ENCODE data around the gene S100PBP. TPM values are rescaled to one million over a fixed set of nuclear protein-coding genes. Genes with fewer than 3 reads are reported as not detected.
"Not testable (repeated sequence)": the region's sequence is repeated elsewhere in the genome, so short reads cannot be mapped to it uniquely, and the experiment has no call there.

Gene S100PBP
- polyA plus RNA-seq, 2 donors, result 4.6 to 11.4 TPM

- peaks cover 11 to 28% of the 10 kb centered on the region in 2 donors for H3K36me3 ChIP-seq (ENCODE audit: control insufficient read depth in 2 of 2, insufficient read depth in 2 of 2, low read length in 1 of 2)
- WGBS, 2 donors, result 97 to 99% methylated on average over 5 of the region's 5 CpGs
- H3K9me3 ChIP-seq (ENCODE audit: control insufficient read depth in 2 of 2, insufficient read depth in 1 of 2, low read depth in 1 of 2, low read length in 1 of 2), result no peaks in the 10 kb centered on the region
Measured at GRCh38 chr1:32783851-32784250, 33.6 kb upstream of the S100PBP start.

DNA sequence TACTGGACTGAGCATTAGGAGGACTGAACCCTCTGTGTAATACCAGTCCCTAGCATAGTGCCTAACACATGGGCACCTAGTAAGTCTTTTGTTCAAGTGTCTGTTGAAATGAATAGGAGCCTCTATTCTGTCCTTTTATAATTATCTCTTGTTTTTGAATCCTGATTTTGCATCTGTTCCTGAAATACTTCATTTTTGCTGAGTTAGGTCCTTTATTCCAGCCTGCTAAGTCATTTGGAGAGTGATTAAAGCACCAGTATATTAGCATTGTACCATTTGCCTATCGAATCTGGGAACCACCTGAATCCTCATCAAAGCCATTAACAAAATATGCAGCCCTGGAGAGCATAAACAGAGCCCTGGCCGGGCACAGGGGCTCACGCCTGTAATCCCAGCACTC lies 32.6 kb upstream of the S100PBP start:
- 92 to 95% methylated on average over 3 of the region's 3 CpGs for WGBS, 2 donors
- peaks cover 11 to 21% of the 10 kb centered on the region in 2 donors for H3K36me3 ChIP-seq (ENCODE audit: control insufficient read depth in 2 of 2, insufficient read depth in 2 of 2, low read length in 1 of 2)

More at GRCh38 chr1:32783851-32784250, 33.6 kb upstream of the S100PBP start:
- Histone ChIP-seq H3K4me3 (ENCODE audit: low read depth in 1 of 2, low read length in 2 of 2) (no peak overlapping the region), H3K27me3 (ENCODE audit: control insufficient read depth in 1 of 2, insufficient read depth in 2 of 2, low read length in 2 of 2) (no peaks in the 10 kb centered on the region), H3K4me1 (ENCODE audit: control insufficient read depth in 2 of 2, insufficient read depth in 2 of 2, low read length in 1 of 2) (no peaks in the 10 kb centered on the region), H3K27ac (ENCODE audit: low read depth in 2 of 2, low read length in 1 of 2) (no peak overlapping the region)

DNA sequence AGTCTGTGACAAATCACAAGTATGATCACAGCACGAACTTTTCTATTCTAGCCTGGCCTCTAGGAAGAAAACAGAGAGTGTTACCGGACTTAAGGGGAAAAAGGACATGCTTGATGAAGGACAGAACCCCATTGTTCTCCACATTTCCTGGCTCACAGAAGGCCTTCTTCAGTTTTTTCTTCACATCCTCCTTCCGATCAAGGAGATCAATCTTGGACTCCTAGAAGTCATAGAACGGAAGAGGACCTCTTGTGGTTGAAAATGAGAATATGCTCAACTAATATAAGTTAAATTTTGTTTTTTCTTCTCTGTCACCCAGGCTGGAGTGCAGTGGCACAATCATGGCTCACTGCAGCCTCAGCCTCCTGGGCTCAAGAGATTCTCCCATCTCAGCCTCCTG lies 30.6 kb upstream of the S100PBP start:
- Histone ChIP-seq H3K36me3 (ENCODE audit: control insufficient read depth in 2 of 2, insufficient read depth in 2 of 2, low read length in 1 of 2) (peaks cover 2 to 10% of the 10 kb centered on the region in 2 donors), H3K27me3 (ENCODE audit: control insufficient read depth in 1 of 2, insufficient read depth in 2 of 2, low read length in 2 of 2) (no peaks in the 10 kb centered on the region), H3K27ac (ENCODE audit: low read depth in 2 of 2, low read length in 1 of 2) (no peak overlapping the region), H3K4me1 (ENCODE audit: control insufficient read depth in 2 of 2, insufficient read depth in 2 of 2, low read length in 1 of 2) (no peaks in the 10 kb centered on the region), H3K9me3 (ENCODE audit: control insufficient read depth in 2 of 2, insufficient read depth in 1 of 2, low read depth in 1 of 2, low read length in 1 of 2) (no peaks in the 10 kb centered on the region), H3K4me3 (ENCODE audit: low read depth in 1 of 2, low read length in 2 of 2) (no peak overlapping the region)
- 56 to 61% methylated on average over 4 of the region's 4 CpGs for WGBS, 2 donors

More for the DNA sequence above, 32.6 kb upstream of the S100PBP start:
- Histone ChIP-seq H3K9me3 (ENCODE audit: control insufficient read depth in 2 of 2, insufficient read depth in 1 of 2, low read depth in 1 of 2, low read length in 1 of 2) (no peaks in the 10 kb centered on the region), H3K4me1 (ENCODE audit: control insufficient read depth in 2 of 2, insufficient read depth in 2 of 2, low read length in 1 of 2) (no peaks in the 10 kb centered on the region), H3K27me3 (ENCODE audit: control insufficient read depth in 1 of 2, insufficient read depth in 2 of 2, low read length in 2 of 2) (no peaks in the 10 kb centered on the region), H3K4me3 (ENCODE audit: low read depth in 1 of 2, low read length in 2 of 2) (no peak overlapping the region), H3K27ac (ENCODE audit: low read depth in 2 of 2, low read length in 1 of 2) (no peak overlapping the region)

DNA sequence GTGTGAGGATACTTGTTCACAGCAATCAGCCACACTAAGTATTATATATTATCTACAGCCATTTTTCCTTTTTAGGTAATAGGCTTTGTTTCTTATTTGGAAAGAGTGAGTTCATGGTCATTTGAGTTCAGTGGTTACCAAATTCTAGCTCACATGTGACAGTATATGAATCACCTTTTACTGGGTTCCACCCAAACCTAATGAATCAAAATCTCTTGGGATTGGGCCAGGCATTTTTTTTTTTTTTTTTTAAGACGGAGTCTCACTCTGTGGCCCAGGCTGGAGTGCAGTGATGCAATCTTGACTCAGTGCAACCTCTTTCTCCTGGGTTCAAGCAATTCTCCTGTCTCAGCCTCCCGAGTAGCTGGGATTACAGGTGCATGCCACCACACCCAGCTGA lies 28.1 kb upstream of the S100PBP start:
- H3K27ac ChIP-seq (ENCODE audit: low read depth in 2 of 2, low read length in 1 of 2), result not testable (repeated sequence)

GRCh38 chr1:32791881-32792280 lies 25.6 kb upstream of the S100PBP start:
- Histone ChIP-seq H3K27ac (ENCODE audit: low read depth in 2 of 2, low read length in 1 of 2) (no peak overlapping the region), H3K4me1 (ENCODE audit: control insufficient read depth in 2 of 2, insufficient read depth in 2 of 2, low read length in 1 of 2) (no peaks in the 10 kb centered on the region), H3K9me3 (ENCODE audit: control insufficient read depth in 2 of 2, insufficient read depth in 1 of 2, low read depth in 1 of 2, low read length in 1 of 2) (no peaks in the 10 kb centered on the region), H3K36me3 (ENCODE audit: control insufficient read depth in 2 of 2, insufficient read depth in 2 of 2, low read length in 1 of 2) (peaks cover 0 to 2% of the 10 kb centered on the region in 2 donors), H3K27me3 (ENCODE audit: control insufficient read depth in 1 of 2, insufficient read depth in 2 of 2, low read length in 2 of 2) (no peaks in the 10 kb centered on the region), H3K4me3 (ENCODE audit: low read depth in 1 of 2, low read length in 2 of 2) (no peak overlapping the region)
- 92 to 99% methylated on average over 1 of the region's 1 CpG for WGBS, 2 donors

More for the DNA sequence above, 28.1 kb upstream of the S100PBP start:
- not testable (repeated sequence) for H3K9me3 ChIP-seq (ENCODE audit: control insufficient read depth in 2 of 2, insufficient read depth in 1 of 2, low read depth in 1 of 2, low read length in 1 of 2); H3K4me3 ChIP-seq (ENCODE audit: low read depth in 1 of 2, low read length in 2 of 2); H3K27me3 ChIP-seq (ENCODE audit: control insufficient read depth in 1 of 2, insufficient read depth in 2 of 2, low read length in 2 of 2); H3K36me3 ChIP-seq (ENCODE audit: control insufficient read depth in 2 of 2, insufficient read depth in 2 of 2, low read length in 1 of 2); H3K4me1 ChIP-seq (ENCODE audit: control insufficient read depth in 2 of 2, insufficient read depth in 2 of 2, low read length in 1 of 2)
- 39 to 53% methylated on average over 2 of the region's 2 CpGs for WGBS, 2 donors

DNA sequence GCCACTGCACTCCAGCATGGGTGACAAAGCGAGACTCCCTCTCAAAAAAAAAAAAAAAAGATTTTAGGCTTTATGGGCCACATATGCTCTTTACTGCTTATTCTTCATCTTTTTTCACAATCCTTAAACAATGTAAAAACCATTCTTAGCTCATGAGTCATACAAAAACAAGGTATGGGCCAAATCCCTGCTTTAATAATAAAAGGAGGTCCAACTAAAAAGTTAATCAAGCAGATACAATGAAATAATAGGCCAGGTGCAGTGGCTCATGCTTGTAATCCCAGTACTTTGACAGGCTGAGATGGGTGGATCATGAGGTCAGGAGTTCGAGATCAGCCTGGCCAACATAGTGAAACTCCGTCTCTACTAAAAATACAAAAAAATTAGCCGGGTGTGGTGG lies 21.7 kb upstream of the S100PBP start:
- 69 to 73% methylated on average over 4 of the region's 4 CpGs for WGBS, 2 donors
- H3K27ac ChIP-seq (ENCODE audit: low read depth in 2 of 2, low read length in 1 of 2); H3K4me1 ChIP-seq (ENCODE audit: control insufficient read depth in 2 of 2, insufficient read depth in 2 of 2, low read length in 1 of 2); H3K4me3 ChIP-seq (ENCODE audit: low read depth in 1 of 2, low read length in 2 of 2); H3K9me3 ChIP-seq (ENCODE audit: control insufficient read depth in 2 of 2, insufficient read depth in 1 of 2, low read depth in 1 of 2, low read length in 1 of 2); H3K36me3 ChIP-seq (ENCODE audit: control insufficient read depth in 2 of 2, insufficient read depth in 2 of 2, low read length in 1 of 2); H3K27me3 ChIP-seq (ENCODE audit: control insufficient read depth in 1 of 2, insufficient read depth in 2 of 2, low read length in 2 of 2): not testable (repeated sequence)

GRCh38 chr1:32797456-32797855 lies 20.0 kb upstream of the S100PBP start:
- H3K36me3 ChIP-seq (ENCODE audit: control insufficient read depth in 2 of 2, insufficient read depth in 2 of 2, low read length in 1 of 2), result peaks cover 2 to 3% of the 10 kb centered on the region in 2 donors
- WGBS, 2 donors, result 96% methylated on average over 1 of the region's 1 CpG

DNA sequence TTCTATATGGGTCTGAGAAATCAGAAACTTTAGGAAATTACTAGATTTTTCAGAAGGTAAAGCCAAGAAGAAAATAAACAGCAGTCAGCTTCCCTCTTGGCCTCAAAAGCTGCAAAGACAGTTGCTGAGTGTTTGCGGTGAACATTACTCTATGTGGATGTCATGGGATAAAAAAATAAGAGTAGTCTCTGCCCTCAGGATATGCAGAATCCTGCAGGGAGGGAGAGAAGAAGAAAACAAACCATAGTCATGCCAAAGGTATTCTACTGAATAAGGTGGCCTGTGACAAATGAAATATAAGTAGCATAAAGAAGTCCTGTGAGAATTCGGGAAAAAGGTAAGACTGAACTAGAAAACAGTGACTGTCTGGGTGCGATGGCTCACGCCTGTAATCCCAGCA lies 19.3 kb upstream of the S100PBP start:
- 94 to 97% methylated on average over 4 of the region's 4 CpGs for WGBS, 2 donors
- H3K4me3 ChIP-seq (ENCODE audit: low read depth in 1 of 2, low read length in 2 of 2), result no peak overlapping the region
- no peak overlapping the region for H3K27ac ChIP-seq (ENCODE audit: low read depth in 2 of 2, low read length in 1 of 2)
- no peaks in the 10 kb centered on the region for H3K27me3 ChIP-seq (ENCODE audit: control insufficient read depth in 1 of 2, insufficient read depth in 2 of 2, low read length in 2 of 2)
- peaks cover 2 to 3% of the 10 kb centered on the region in 2 donors for H3K36me3 ChIP-seq (ENCODE audit: control insufficient read depth in 2 of 2, insufficient read depth in 2 of 2, low read length in 1 of 2)
- no peaks in the 10 kb centered on the region for H3K4me1 ChIP-seq (ENCODE audit: control insufficient read depth in 2 of 2, insufficient read depth in 2 of 2, low read length in 1 of 2)
- no peaks in the 10 kb centered on the region for H3K9me3 ChIP-seq (ENCODE audit: control insufficient read depth in 2 of 2, insufficient read depth in 1 of 2, low read depth in 1 of 2, low read length in 1 of 2)

More at GRCh38 chr1:32797456-32797855, 20.0 kb upstream of the S100PBP start:
- Histone ChIP-seq H3K4me1 (ENCODE audit: control insufficient read depth in 2 of 2, insufficient read depth in 2 of 2, low read length in 1 of 2) (no peaks in the 10 kb centered on the region), H3K27me3 (ENCODE audit: control insufficient read depth in 1 of 2, insufficient read depth in 2 of 2, low read length in 2 of 2) (no peaks in the 10 kb centered on the region), H3K9me3 (ENCODE audit: control insufficient read depth in 2 of 2, insufficient read depth in 1 of 2, low read depth in 1 of 2, low read length in 1 of 2) (no peaks in the 10 kb centered on the region), H3K4me3 (ENCODE audit: low read depth in 1 of 2, low read length in 2 of 2) (no peak overlapping the region), H3K27ac (ENCODE audit: low read depth in 2 of 2, low read length in 1 of 2) (no peak overlapping the region)

DNA sequence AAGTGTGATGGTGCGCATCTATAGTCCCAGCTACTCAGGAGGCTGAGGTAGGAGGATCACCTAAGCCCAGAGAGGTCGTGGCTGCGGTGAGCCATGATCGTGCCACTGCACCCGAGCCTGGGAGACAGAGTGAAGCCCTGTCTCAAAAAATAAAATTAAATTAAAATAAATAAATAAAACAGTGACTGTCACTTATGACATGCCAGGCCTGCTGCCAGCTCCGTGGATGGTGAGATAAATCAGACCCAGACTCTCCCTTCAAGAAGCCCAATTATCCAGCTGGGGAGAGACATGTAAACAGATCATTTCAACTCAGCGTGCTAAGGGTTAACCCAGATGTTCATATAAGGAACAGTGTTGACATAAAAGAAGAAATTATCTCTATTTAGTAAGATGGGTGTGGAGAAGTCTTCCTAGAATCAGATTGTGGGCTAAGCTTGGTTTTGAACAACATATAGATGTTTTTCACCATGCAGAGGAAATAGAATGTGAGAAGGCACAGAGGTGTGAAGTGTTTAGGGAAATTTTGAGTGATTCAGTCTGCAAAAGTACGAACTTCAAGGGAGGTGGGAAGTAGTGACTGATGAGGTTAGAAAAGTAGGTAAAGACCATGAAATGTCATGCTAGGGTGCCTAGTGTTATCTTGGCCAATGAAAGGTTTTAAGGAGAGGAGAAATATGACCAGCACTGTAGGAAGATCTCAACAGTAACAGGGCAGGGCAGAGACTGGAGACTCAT lies 18.6 kb upstream of the S100PBP start:
- Histone ChIP-seq H3K4me3 (ENCODE audit: low read depth in 1 of 2, low read length in 2 of 2) (no peak overlapping the region), H3K4me1 (ENCODE audit: control insufficient read depth in 2 of 2, insufficient read depth in 2 of 2, low read length in 1 of 2) (no peaks in the 10 kb centered on the region), H3K36me3 (ENCODE audit: control insufficient read depth in 2 of 2, insufficient read depth in 2 of 2, low read length in 1 of 2) (peaks cover 3 to 4% of the 10 kb centered on the region in 2 donors), H3K27ac (ENCODE audit: low read depth in 2 of 2, low read length in 1 of 2) (no peak overlapping the region), H3K9me3 (ENCODE audit: control insufficient read depth in 2 of 2, insufficient read depth in 1 of 2, low read depth in 1 of 2, low read length in 1 of 2) (no peaks in the 10 kb centered on the region), H3K27me3 (ENCODE audit: control insufficient read depth in 1 of 2, insufficient read depth in 2 of 2, low read length in 2 of 2) (no peaks in the 10 kb centered on the region)
- 80 to 83% methylated on average over 8 of the region's 8 CpGs for WGBS, 2 donors

- no peaks in the 10 kb centered on the region for H3K4me1 ChIP-seq (ENCODE audit: control insufficient read depth in 2 of 2, insufficient read depth in 2 of 2, low read length in 1 of 2)
- H3K27me3 ChIP-seq (ENCODE audit: control insufficient read depth in 1 of 2, insufficient read depth in 2 of 2, low read length in 2 of 2), result no peaks in the 10 kb centered on the region
- no peak overlapping the region for H3K4me3 ChIP-seq (ENCODE audit: low read depth in 1 of 2, low read length in 2 of 2)
- peaks cover 4 to 5% of the 10 kb centered on the region in 2 donors for H3K36me3 ChIP-seq (ENCODE audit: control insufficient read depth in 2 of 2, insufficient read depth in 2 of 2, low read length in 1 of 2)
- no peak overlapping the region for H3K27ac ChIP-seq (ENCODE audit: low read depth in 2 of 2, low read length in 1 of 2)
- 82 to 89% methylated on average over 9 of the region's 9 CpGs for WGBS, 2 donors
- no peaks in the 10 kb centered on the region for H3K9me3 ChIP-seq (ENCODE audit: control insufficient read depth in 2 of 2, insufficient read depth in 1 of 2, low read depth in 1 of 2, low read length in 1 of 2)
Measured at GRCh38 chr1:32801096-32801715, 16.2 kb upstream of the S100PBP start.
